ENCODE data around the gene TLR5.

TLR5 gene

GRCh38 chr1:223067914-223068313 is 75.1 kb downstream of the TLR5 start:
- DNase-seq: no peak

GRCh38 chr1:223066415-223066814 is 76.6 kb downstream of the TLR5 start:
- no peak for DNase-seq

GRCh38 chr1:223062177-223062576 is 80.9 kb downstream of the TLR5 start:
- no peak for DNase-seq

- no peak for DNase-seq
Observed at GRCh38 chr1:223059526-223059925, 83.5 kb downstream of the TLR5 start.

All from left hindlimb (tissue), 1 donor.